Astrocyte of the cerebellum (primary cell): ENCODE data around the gene ZNF317.

Source experiments
- DNase-seq: peaks from one replicate; pipeline ENCODE4 v3.0.0-alpha.2; 2011; ENCODE audit warnings: low read depth
- H3K4me3 ChIP-seq: 2 replicates; pipeline ENCODE4 v1.5.1; 2011; ENCODE audit warnings: mild to moderate bottlenecking, low read depth, low read length, moderate library complexity
- in situ Hi-C: cut with HindIII; loops from 2 replicates; pipeline ENCODE4 v1.10.0; 2017; ENCODE audit warnings: low sequenced_read_pairs
- TF ChIP-seq, protein P1 (sequence below): IDR thresholded peaks from 2 replicates; pipeline ENCODE4 v1.5.1; 2012; ENCODE audit warnings: low read length, low read depth, moderate library complexity, mild to moderate bottlenecking; ENCODE audit errors: missing control alignments

ZNF317 gene

DNA sequence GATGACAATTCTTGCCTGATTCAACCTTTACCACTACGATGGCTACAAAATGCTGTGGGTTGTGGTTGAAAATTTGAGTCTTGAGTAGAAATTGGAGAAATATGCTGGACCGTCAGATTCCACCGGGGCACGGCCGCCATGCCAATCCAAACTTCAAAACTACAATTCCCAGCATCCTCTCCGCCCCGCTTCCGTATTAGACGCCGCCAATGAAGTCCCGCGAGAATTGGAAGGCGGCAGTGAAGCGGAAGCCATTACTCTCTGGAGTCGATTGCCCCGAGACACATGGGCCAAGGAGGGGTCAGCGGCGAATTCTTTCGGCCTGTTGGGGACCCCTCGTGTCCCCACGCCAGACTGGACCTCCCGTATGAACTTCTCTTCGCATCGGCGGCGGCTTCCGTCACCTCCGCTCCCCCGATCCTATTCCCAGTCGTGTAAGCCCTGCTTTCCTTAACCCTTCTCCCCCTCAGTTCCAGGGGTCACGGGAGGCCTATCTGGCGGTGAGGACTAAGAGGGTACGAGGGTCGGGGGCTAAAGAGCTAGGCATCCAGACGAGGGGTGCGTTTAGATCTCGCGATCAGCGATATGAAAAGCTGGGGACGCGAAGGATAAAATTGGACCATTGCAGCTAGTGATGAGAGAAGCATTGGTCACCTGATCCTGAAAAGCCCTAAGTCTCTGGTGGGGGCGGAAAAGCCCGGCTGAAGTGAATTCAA is at the start of gene ZNF317:
TSS of gene ZNF317 (plus strand) at position 239 of the 716 bp plus-strand sequence. CDS start 15,620 bp downstream, outside the sequence.
- peak; percentile 86 for DNase-seq
- in situ Hi-C loops, result no loop called here
- peak within 1 kb of the TSS; percentile 65 for H3K4me3 ChIP-seq
- TF ChIP-seq, protein P1, sequence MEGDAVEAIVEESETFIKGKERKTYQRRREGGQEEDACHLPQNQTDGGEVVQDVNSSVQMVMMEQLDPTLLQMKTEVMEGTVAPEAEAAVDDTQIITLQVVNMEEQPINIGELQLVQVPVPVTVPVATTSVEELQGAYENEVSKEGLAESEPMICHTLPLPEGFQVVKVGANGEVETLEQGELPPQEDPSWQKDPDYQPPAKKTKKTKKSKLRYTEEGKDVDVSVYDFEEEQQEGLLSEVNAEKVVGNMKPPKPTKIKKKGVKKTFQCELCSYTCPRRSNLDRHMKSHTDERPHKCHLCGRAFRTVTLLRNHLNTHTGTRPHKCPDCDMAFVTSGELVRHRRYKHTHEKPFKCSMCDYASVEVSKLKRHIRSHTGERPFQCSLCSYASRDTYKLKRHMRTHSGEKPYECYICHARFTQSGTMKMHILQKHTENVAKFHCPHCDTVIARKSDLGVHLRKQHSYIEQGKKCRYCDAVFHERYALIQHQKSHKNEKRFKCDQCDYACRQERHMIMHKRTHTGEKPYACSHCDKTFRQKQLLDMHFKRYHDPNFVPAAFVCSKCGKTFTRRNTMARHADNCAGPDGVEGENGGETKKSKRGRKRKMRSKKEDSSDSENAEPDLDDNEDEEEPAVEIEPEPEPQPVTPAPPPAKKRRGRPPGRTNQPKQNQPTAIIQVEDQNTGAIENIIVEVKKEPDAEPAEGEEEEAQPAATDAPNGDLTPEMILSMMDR, result no peak

DNA sequence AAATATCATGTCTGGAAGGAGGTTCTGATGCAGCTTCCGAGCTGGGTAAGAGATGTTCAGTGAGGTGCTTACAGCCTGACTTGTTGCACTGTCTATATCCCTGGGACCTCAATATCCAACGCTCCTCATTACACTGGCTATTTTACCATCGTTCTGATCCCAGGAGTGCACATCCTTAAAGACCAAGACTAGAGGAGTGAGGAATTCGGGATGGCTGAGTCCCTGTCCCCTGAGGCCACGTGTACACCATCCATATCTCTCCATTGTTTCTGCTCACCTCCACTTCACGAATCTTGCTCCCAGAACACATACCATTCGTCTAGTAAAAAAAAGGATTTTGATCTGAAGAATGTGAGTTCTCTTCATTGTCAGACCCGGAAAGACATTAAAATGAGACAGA is 32.8 kb upstream of the ZNF317 start, which contains the start of gene OR7G2:
TSS of gene OR7G2 (minus strand) at position 101 of the 400 bp plus-strand sequence. CDS start 4,232 bp downstream, outside the sequence.
- in situ Hi-C loops, result loop anchor here (25.0 kb wide), 1 partner anchor 245 kb away; no protein-coding TSS in a partner anchor
- H3K4me3 ChIP-seq, result no peak within 1 kb of the TSS
- TF ChIP-seq, protein P1, result no peak
- no peak for DNase-seq

DNA sequence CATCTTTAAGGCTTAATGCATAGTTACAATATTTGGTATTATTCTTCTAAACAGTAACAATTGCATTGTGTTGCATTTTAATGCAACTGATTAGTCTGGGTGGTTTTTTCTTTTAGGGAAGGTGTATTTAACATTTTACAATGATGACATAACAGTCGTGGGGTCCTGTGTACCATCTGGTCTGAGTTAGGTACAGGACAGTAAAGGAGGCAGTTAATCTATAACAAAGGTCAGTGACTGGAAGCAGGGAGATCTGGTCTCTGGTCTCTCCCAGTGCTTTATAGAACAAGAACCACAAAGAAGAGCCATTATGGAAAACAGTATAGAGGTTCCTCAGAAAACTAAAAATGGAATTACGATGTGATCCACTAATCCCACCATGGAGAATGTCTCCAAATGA is 30.2 kb upstream of the ZNF317 start:
- TF ChIP-seq, protein P1, result no peak
- no peak overlapping the region for H3K4me3 ChIP-seq
- in situ Hi-C loops, result loop anchor here (25.0 kb wide), 1 partner anchor 248 kb away; no protein-coding TSS in a partner anchor
- no peak for DNase-seq

DNA sequence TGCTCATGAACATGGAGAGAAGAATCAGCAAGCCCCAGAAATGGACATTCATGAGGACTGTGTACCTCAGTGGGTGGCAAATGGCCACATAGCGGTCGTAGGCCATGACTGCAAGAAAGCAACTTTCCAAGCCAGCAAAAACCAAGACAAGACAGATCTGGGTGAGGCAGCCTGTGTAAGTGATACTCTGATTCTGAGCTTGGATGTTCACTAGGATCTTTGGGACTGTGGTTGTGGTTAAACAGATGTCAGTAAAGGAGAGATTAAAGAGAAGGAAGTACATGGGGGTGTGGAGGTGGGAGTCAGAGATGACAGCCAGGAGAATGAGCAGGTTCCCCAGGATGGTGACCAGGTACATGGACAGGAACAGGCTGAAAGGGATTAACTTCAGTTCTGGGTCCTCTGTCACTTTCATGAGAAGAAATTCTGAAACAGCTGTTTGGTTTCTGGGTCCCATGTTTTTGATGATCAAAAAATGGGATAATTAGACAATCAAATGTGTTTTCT is 24.8 kb upstream of the ZNF317 start, which contains the start of gene OR7G1:
TSS of gene OR7G1 (minus strand) at position 457 of the 507 bp plus-strand sequence. CDS start at position 457, 0 bp downstream.
- TF ChIP-seq, protein P1, result no peak
- H3K4me3 ChIP-seq, result no peak within 1 kb of the TSS
- no peak for DNase-seq
- in situ Hi-C loops, result loop anchor here (25.0 kb wide), 1 partner anchor 253 kb away; no protein-coding TSS in a partner anchor

DNA sequence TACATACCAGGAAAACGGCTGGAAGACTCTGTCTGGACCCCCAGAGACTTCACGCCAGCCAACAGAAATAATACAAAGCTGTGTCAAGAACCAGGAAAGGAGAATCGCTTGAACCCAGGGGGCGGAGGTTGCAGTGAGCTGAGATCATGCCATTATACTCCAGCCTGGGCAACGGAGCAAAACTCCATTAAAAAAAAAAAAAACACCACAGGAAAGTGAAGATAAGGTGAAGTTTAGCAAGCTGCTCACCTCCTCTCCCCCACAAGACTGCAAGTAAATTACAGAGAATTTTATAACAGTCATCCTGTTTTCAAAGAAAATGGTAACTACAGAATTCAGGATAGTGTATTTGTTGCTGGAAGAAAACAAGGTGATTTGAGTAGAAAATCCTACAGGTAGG is 23.6 kb upstream of the ZNF317 start:
- TF ChIP-seq, protein P1, result no peak
- no peak overlapping the region for H3K4me3 ChIP-seq
- no peak for DNase-seq
- in situ Hi-C loops, result loop anchor here (25.0 kb wide), 1 partner anchor 254 kb away; no protein-coding TSS in a partner anchor

DNA sequence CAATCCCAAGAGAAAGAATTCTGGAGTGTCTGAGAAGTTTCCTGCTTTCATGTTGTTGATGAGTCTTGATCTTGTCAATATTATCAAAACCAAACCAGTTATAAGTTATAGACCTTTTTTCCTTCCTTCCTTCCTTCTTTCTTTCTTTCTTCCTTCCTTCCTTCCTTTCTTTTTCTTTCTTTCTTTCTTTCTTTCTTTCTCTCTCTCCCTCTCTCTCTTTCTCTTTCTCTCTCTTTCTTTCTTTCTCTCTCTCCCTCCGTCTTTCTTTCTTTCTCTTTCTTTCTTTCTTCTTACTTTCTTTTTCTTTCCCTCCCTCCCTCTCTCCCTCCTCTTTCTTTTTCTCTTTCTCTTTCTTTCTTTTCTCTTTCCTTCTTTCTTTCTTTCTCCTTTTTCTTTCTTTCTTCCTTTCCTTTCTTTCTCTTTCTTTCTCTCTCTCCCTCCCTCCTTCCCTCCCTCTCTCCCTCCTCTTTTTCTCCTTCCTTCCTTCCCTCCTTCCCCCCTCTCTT is 13.2 kb upstream of the ZNF317 start, which contains the start of gene OR7G3:
TSS of gene OR7G3 (minus strand) at position 51 of the 506 bp plus-strand sequence. CDS start at position 51, 0 bp downstream.
- no peak for DNase-seq
- no peak within 1 kb of the TSS for H3K4me3 ChIP-seq
- in situ Hi-C loops, result no loop called here
- TF ChIP-seq, protein P1, result no peak
